ENCODE data around the gene SETD5.

- TF ChIP-seq REST (IDR thresholded peaks at IDR 0.05; ENCODE audit: low read depth) = no peak
- no peak for TF ChIP-seq YY1 (IDR thresholded peaks at IDR 0.05; ENCODE audit: low read depth)
- no peak for TF ChIP-seq MAX (IDR thresholded peaks at IDR 0.05)
- no peak for TF ChIP-seq EP300 (IDR thresholded peaks at IDR 0.05; ENCODE audit: borderline replicate concordance)
- no peak for TF ChIP-seq TEAD4 (IDR thresholded peaks at IDR 0.05)
- no peak for TF ChIP-seq FOXM1 (IDR thresholded peaks at IDR 0.05; ENCODE audit: borderline replicate concordance, low read depth)
- no peak for TF ChIP-seq CREB1 (IDR thresholded peaks at IDR 0.05; ENCODE audit: low read depth)
- no peak for TF ChIP-seq TAF1 (IDR thresholded peaks at IDR 0.05; ENCODE audit: low read depth)
Observed at GRCh38 chr3:9448643-9449042, 51.2 kb downstream of the SETD5 start.
